ENCODE results near the gene EIF2D.

DNA sequence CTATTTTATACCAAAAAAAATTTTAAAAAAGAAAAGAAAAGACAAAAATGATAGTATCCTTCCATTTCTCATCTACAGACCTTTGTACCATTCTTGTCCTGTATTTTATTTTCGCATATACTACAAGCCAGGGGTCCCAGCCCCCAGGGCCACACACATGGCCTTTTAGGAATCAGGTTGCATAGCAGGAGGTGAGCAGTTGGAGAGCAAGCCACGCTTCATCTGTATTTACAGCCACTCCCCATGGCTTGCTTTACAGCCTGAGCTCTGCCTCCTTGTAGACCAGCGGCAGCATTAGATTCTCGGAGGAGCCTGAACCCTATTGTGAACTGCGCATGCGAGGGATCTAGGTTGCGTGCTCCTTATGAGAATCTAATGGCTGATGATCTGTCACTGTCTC lies 65.2 kb downstream of the EIF2D start:
- no peak for TF ChIP-seq POLR2A (IDR thresholded peaks at IDR 0.05; ENCODE audit: low read length)
- TF ChIP-seq GATA1 (IDR thresholded peaks at IDR 0.05; ENCODE audit: low read depth, low read length) = no peak

Data from erythroblast (primary cell).